ENCODE results near the gene KHDC1. TPM values are rescaled to one million over a fixed set of nuclear protein-coding genes. Genes with fewer than 3 reads are reported as not detected.

Gene KHDC1
- total RNA-seq, 6 experiments from 2014 or later = 0.55 TPM; not detected in 5

- no peak for DNase-seq
- Histone ChIP-seq H3K4me3 (no peak within 1 kb of the TSS), H3K36me3 (no peaks in the 10 kb centered on the region), H3K27me3 (no peaks in the 10 kb centered on the region), H3K4me1 (no peaks in the 10 kb centered on the region), H3K9me3 (no peaks in the 10 kb centered on the region), H3K27ac (no peak within 1 kb of the TSS)
- ATAC-seq = no peak
- intact Hi-C loops (cut with DNase I) = no loop called here
- WGBS (ENCODE audit: insufficient coverage, low coverage, low lambda C conversion rate, missing lambda C conversion rate) = 67% methylated on average over 3 of the region's 4 CpGs
- TF ChIP-seq, protein P1, sequence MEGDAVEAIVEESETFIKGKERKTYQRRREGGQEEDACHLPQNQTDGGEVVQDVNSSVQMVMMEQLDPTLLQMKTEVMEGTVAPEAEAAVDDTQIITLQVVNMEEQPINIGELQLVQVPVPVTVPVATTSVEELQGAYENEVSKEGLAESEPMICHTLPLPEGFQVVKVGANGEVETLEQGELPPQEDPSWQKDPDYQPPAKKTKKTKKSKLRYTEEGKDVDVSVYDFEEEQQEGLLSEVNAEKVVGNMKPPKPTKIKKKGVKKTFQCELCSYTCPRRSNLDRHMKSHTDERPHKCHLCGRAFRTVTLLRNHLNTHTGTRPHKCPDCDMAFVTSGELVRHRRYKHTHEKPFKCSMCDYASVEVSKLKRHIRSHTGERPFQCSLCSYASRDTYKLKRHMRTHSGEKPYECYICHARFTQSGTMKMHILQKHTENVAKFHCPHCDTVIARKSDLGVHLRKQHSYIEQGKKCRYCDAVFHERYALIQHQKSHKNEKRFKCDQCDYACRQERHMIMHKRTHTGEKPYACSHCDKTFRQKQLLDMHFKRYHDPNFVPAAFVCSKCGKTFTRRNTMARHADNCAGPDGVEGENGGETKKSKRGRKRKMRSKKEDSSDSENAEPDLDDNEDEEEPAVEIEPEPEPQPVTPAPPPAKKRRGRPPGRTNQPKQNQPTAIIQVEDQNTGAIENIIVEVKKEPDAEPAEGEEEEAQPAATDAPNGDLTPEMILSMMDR (IDR thresholded peaks at IDR 0.05) = no peak
- no peak for TF ChIP-seq POLR2A (IDR thresholded peaks at IDR 0.05)
Measured at GRCh38 chr6:73225396-73225795, 37.6 kb downstream of the KHDC1 start, which contains the start of gene KHDC1L. TSS of gene KHDC1L (minus strand) at chr6:73225496. CDS start at chr6:73225408, 88 bp downstream.

- ATAC-seq (no peak), DNase-seq (no peak)
- TF ChIP-seq, protein P1 (IDR thresholded peaks at IDR 0.05) = no peak
- TF ChIP-seq POLR2A (IDR thresholded peaks at IDR 0.05) = no peak
- H3K36me3 ChIP-seq = no peaks in the 10 kb centered on the region
- no peaks in the 10 kb centered on the region for H3K9me3 ChIP-seq
- H3K4me1 ChIP-seq = no peaks in the 10 kb centered on the region
- 70% methylated on average over 2 of the region's 2 CpGs for WGBS (ENCODE audit: insufficient coverage, low coverage, low lambda C conversion rate, missing lambda C conversion rate)
- H3K4me3 ChIP-seq = no peak overlapping the region
- H3K27ac ChIP-seq = no peak overlapping the region
- H3K27me3 ChIP-seq = no peaks in the 10 kb centered on the region
- intact Hi-C loops (cut with DNase I) = no loop called here
Measured at GRCh38 chr6:73216859-73217258, 46.1 kb downstream of the KHDC1 start.

DNA sequence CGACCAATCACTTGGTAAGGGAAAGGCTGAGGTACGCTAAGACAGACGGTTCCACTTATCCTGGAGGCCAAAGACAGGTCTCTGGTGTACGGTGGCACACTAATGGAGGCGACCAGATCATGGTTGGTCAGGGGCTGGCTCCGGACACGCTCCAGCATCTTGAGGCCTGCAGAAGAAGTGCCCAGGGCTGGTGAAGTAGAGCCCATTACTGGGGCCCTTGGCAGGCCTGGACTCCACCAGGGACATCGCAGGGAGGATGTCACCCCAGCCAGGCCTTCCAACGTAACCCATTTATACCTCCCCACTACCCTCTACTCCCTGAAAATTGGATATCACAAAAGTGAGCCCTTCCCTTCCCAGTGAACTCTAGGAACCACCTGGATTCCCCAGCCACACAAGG, 53.9 kb downstream of the KHDC1 start:
- Histone ChIP-seq H3K36me3 (no peaks in the 10 kb centered on the region), H3K4me3 (no peak overlapping the region), H3K9me3 (no peaks in the 10 kb centered on the region), H3K27me3 (no peaks in the 10 kb centered on the region), H3K27ac (no peak overlapping the region), H3K4me1 (no peaks in the 10 kb centered on the region)
- DNase-seq (no peak), ATAC-seq (no peak)
- no CpG with 5 or more reads among the region's 9 CpGs for WGBS (ENCODE audit: insufficient coverage, low coverage, low lambda C conversion rate, missing lambda C conversion rate)
- no peak for TF ChIP-seq POLR2A (IDR thresholded peaks at IDR 0.05)
- intact Hi-C loops (cut with DNase I) = no loop called here

DNA sequence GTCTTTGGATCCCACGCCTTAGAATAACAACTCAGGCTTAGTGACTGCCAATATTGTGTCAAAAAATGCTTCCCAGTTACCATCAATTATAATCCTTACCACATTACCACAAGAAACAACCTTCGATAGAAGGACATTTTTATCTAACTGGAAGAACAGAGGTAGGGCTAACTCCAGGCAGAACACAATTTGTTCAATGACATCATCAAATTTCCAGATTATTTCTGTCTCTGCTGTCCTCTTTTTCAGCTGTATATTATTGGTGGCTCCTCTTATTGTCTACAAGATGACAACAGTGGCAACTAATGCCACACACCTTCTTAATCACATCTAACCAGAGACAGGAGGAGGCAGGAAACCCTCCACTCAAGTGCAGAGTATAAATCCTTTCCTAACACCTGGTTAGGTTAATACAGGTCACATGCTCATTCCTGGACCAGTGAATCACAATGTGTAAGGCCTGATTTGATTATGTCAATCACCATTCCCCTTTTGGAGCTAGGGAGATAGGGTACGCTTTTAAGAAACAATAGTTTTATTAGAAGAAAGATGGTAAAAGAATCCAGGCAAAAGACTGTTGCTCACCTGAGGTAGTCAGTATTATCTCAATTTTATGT, 55.7 kb downstream of the KHDC1 start:
- no peak for ATAC-seq
- DNase-seq = no peak
- WGBS (ENCODE audit: insufficient coverage, low coverage, low lambda C conversion rate, missing lambda C conversion rate) = 58% methylated on average over 3 of the region's 3 CpGs
- H3K27ac ChIP-seq = no peak overlapping the region
- H3K36me3 ChIP-seq = no peaks in the 10 kb centered on the region
- TF ChIP-seq POLR2A (IDR thresholded peaks at IDR 0.05) = no peak
- TF ChIP-seq, protein P1 (IDR thresholded peaks at IDR 0.05) = no peak
- no peaks in the 10 kb centered on the region for H3K4me1 ChIP-seq
- H3K4me3 ChIP-seq = no peak overlapping the region
- no peaks in the 10 kb centered on the region for H3K27me3 ChIP-seq
- intact Hi-C loops (cut with DNase I) = no loop called here
- H3K9me3 ChIP-seq = no peaks in the 10 kb centered on the region

DNA sequence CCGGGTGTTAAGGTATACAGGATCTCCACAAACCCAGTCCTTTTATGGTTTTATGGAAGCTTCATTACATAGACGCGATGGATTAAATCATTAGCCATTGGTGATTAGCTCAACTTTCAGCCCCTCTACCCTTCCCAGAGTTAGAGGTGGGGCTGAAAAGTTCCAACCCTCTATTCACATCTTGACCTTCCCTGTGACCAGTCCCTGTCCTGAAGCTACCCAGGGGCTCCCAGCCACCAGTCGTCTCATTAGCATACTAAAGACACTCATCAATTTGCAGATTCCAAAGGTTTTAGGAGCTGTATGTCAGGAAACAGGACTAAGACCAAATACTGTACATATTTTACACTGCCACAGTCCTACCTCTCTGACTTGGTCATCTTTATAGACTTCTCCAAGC, 58.7 kb downstream of the KHDC1 start:
- H3K36me3 ChIP-seq = no peaks in the 10 kb centered on the region
- no peak for ATAC-seq
- no peak overlapping the region for H3K4me3 ChIP-seq
- no peak for DNase-seq
- no peaks in the 10 kb centered on the region for H3K9me3 ChIP-seq
- no peak overlapping the region for H3K27ac ChIP-seq
- H3K4me1 ChIP-seq = no peaks in the 10 kb centered on the region
- WGBS (ENCODE audit: insufficient coverage, low coverage, low lambda C conversion rate, missing lambda C conversion rate) = 66% methylated on average over 3 of the region's 4 CpGs
- TF ChIP-seq POLR2A (IDR thresholded peaks at IDR 0.05) = no peak
- TF ChIP-seq, protein P1 (IDR thresholded peaks at IDR 0.05) = no peak
- H3K27me3 ChIP-seq = no peaks in the 10 kb centered on the region
- intact Hi-C loops (cut with DNase I) = no loop called here

Data from right lobe of liver (tissue), 6 donors.